ENCODE measurements around the gene CATSPER3. TPM values are rescaled to one million over a fixed set of nuclear protein-coding genes. Genes with fewer than 3 reads are reported as not detected.

Gene CATSPER3
- total and polyA plus RNA-seq, 2 of the 13 experiments (the other 11 are each of a cell fraction or from before 2014, with no cell fraction given): 0.33 to 0.37 TPM

DNA sequence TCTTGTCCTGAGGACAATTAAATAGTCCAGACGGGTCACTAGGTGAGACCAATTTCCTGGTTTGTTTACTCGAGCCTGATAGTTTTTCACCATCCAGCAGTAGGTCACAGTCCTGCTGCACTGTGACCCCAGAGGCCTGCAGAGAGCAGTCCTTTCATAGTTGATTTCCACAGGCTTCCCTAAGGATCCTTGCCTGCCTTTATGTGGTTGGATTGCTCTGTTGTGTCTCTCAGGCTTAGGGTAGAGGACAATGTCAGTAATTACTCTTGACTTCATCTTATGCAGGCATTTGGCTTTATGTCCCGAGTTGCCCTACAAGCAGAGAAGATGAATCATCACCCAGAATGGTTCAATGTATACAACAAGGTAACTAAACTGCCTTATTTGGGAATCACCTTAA, 9.0 kb upstream of the CATSPER3 start (continued):
- TF ChIP-seq, protein P1, sequence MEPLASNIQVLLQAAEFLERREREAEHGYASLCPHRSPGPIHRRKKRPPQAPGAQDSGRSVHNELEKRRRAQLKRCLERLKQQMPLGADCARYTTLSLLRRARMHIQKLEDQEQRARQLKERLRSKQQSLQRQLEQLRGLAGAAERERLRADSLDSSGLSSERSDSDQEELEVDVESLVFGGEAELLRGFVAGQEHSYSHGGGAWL (CRISPR knock-in tag; IDR thresholded peaks at IDR 0.05): no peak
- TF ChIP-seq, protein P2, sequence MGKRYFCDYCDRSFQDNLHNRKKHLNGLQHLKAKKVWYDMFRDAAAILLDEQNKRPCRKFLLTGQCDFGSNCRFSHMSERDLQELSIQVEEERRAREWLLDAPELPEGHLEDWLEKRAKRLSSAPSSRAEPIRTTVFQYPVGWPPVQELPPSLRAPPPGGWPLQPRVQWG (CRISPR knock-in tag; IDR thresholded peaks at IDR 0.05; ENCODE audit: borderline replicate concordance, low read depth): no peak
- TF ChIP-seq ESRRA (CRISPR knock-in tag; IDR thresholded peaks at IDR 0.05; ENCODE audit: low read depth) (no peak), DPF2 (CRISPR knock-in tag; IDR thresholded peaks at IDR 0.05; ENCODE audit: borderline replicate concordance, low read depth) (no peak), NONO (IDR thresholded peaks at IDR 0.05) (no peak), NONO (CRISPR knock-in tag; conservative IDR thresholded peaks at IDR 0.05) (no peak), NRL (CRISPR knock-in tag; IDR thresholded peaks at IDR 0.05; ENCODE audit: borderline replicate concordance) (no peak), THYN1 (CRISPR knock-in tag; IDR thresholded peaks at IDR 0.05; ENCODE audit: borderline replicate concordance, low read depth) (no peak), RAD51 (IDR thresholded peaks at IDR 0.05; ENCODE audit: borderline replicate concordance) (no peak), ZNF230 (CRISPR knock-in tag; IDR thresholded peaks at IDR 0.05) (no peak), ETV5 (CRISPR knock-in tag; IDR thresholded peaks at IDR 0.05; ENCODE audit: borderline replicate concordance) (no peak), MXD4 (CRISPR knock-in tag; IDR thresholded peaks at IDR 0.05) (no peak), ZNF207 (IDR thresholded peaks at IDR 0.05; ENCODE audit: borderline replicate concordance) (no peak), ZFP41 (CRISPR knock-in tag; IDR thresholded peaks at IDR 0.05; ENCODE audit: borderline replicate concordance) (no peak)
- TF ChIP-seq, protein P3, sequence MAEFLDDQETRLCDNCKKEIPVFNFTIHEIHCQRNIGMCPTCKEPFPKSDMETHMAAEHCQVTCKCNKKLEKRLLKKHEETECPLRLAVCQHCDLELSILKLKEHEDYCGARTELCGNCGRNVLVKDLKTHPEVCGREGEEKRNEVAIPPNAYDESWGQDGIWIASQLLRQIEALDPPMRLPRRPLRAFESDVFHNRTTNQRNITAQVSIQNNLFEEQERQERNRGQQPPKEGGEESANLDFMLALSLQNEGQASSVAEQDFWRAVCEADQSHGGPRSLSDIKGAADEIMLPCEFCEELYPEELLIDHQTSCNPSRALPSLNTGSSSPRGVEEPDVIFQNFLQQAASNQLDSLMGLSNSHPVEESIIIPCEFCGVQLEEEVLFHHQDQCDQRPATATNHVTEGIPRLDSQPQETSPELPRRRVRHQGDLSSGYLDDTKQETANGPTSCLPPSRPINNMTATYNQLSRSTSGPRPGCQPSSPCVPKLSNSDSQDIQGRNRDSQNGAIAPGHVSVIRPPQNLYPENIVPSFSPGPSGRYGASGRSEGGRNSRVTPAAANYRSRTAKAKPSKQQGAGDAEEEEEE (CRISPR knock-in tag; IDR thresholded peaks at IDR 0.05; ENCODE audit: borderline replicate concordance): no peak
- TF ChIP-seq, protein P4, sequence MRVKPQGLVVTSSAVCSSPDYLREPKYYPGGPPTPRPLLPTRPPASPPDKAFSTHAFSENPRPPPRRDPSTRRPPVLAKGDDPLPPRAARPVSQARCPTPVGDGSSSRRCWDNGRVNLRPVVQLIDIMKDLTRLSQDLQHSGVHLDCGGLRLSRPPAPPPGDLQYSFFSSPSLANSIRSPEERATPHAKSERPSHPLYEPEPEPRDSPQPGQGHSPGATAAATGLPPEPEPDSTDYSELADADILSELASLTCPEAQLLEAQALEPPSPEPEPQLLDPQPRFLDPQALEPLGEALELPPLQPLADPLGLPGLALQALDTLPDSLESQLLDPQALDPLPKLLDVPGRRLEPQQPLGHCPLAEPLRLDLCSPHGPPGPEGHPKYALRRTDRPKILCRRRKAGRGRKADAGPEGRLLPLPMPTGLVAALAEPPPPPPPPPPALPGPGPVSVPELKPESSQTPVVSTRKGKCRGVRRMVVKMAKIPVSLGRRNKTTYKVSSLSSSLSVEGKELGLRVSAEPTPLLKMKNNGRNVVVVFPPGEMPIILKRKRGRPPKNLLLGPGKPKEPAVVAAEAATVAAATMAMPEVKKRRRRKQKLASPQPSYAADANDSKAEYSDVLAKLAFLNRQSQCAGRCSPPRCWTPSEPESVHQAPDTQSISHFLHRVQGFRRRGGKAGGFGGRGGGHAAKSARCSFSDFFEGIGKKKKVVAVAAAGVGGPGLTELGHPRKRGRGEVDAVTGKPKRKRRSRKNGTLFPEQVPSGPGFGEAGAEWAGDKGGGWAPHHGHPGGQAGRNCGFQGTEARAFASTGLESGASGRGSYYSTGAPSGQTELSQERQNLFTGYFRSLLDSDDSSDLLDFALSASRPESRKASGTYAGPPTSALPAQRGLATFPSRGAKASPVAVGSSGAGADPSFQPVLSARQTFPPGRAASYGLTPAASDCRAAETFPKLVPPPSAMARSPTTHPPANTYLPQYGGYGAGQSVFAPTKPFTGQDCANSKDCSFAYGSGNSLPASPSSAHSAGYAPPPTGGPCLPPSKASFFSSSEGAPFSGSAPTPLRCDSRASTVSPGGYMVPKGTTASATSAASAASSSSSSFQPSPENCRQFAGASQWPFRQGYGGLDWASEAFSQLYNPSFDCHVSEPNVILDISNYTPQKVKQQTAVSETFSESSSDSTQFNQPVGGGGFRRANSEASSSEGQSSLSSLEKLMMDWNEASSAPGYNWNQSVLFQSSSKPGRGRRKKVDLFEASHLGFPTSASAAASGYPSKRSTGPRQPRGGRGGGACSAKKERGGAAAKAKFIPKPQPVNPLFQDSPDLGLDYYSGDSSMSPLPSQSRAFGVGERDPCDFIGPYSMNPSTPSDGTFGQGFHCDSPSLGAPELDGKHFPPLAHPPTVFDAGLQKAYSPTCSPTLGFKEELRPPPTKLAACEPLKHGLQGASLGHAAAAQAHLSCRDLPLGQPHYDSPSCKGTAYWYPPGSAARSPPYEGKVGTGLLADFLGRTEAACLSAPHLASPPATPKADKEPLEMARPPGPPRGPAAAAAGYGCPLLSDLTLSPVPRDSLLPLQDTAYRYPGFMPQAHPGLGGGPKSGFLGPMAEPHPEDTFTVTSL (CRISPR knock-in tag; IDR thresholded peaks at IDR 0.05; ENCODE audit: borderline replicate concordance): peak; percentile 34; the same call in 1 of the 2 replicates
- TF ChIP-seq, protein P5, sequence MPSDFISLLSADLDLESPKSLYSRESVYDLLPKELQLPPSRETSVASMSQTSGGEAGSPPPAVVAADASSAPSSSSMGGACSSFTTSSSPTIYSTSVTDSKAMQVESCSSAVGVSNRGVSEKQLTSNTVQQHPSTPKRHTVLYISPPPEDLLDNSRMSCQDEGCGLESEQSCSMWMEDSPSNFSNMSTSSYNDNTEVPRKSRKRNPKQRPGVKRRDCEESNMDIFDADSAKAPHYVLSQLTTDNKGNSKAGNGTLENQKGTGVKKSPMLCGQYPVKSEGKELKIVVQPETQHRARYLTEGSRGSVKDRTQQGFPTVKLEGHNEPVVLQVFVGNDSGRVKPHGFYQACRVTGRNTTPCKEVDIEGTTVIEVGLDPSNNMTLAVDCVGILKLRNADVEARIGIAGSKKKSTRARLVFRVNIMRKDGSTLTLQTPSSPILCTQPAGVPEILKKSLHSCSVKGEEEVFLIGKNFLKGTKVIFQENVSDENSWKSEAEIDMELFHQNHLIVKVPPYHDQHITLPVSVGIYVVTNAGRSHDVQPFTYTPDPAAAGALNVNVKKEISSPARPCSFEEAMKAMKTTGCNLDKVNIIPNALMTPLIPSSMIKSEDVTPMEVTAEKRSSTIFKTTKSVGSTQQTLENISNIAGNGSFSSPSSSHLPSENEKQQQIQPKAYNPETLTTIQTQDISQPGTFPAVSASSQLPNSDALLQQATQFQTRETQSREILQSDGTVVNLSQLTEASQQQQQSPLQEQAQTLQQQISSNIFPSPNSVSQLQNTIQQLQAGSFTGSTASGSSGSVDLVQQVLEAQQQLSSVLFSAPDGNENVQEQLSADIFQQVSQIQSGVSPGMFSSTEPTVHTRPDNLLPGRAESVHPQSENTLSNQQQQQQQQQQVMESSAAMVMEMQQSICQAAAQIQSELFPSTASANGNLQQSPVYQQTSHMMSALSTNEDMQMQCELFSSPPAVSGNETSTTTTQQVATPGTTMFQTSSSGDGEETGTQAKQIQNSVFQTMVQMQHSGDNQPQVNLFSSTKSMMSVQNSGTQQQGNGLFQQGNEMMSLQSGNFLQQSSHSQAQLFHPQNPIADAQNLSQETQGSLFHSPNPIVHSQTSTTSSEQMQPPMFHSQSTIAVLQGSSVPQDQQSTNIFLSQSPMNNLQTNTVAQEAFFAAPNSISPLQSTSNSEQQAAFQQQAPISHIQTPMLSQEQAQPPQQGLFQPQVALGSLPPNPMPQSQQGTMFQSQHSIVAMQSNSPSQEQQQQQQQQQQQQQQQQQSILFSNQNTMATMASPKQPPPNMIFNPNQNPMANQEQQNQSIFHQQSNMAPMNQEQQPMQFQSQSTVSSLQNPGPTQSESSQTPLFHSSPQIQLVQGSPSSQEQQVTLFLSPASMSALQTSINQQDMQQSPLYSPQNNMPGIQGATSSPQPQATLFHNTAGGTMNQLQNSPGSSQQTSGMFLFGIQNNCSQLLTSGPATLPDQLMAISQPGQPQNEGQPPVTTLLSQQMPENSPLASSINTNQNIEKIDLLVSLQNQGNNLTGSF (CRISPR knock-in tag; IDR thresholded peaks at IDR 0.05): no peak
